Inflammatory macrophage treated with lipopolysaccharide for 1 hour (primary cell): Measurements from ENCODE around the gene PROSER2.

ENCODE experiments used
- DNase-seq, 2 donors: peaks; one replicate each; pipeline ENCODE4 v3.0.0-alpha.2; 2020 to 2022

Gene PROSER2

GRCh38 chr10:11805792-11806191, 17.4 kb upstream of the PROSER2 start:
- DNase-seq = no peak

- DNase-seq = no peak
Measured at GRCh38 chr10:11806706-11807105, 16.4 kb upstream of the PROSER2 start.

- no peak for DNase-seq
Measured at GRCh38 chr10:11808808-11809207, 14.3 kb upstream of the PROSER2 start.

GRCh38 chr10:11810313-11810766, 12.8 kb upstream of the PROSER2 start:
- no peak for DNase-seq

GRCh38 chr10:11810973-11811372, 12.2 kb upstream of the PROSER2 start:
- DNase-seq = no peak

GRCh38 chr10:11813177-11813576, 10.0 kb upstream of the PROSER2 start:
- no peak for DNase-seq

GRCh38 chr10:11813855-11814567, 9.1 kb upstream of the PROSER2 start:
- DNase-seq = peak; percentile 60 to 61

- DNase-seq = no peak
Measured at GRCh38 chr10:11819027-11819426, 4.1 kb upstream of the PROSER2 start.

GRCh38 chr10:11822026-11822756, 965 bp upstream of the PROSER2 start:
- no peak for DNase-seq

- DNase-seq = no peak
Measured at GRCh38 chr10:11822809-11823121, 391 bp upstream of the PROSER2 start.

- no peak for DNase-seq
Measured at GRCh38 chr10:11823989-11824346, 812 bp downstream of the PROSER2 start.

GRCh38 chr10:11824376-11824775, 1.2 kb downstream of the PROSER2 start:
- no peak for DNase-seq

- DNase-seq = no peak
Measured at GRCh38 chr10:11824825-11825224, 1.7 kb downstream of the PROSER2 start.

GRCh38 chr10:11825796-11826414, 2.7 kb downstream of the PROSER2 start:
- DNase-seq = no peak

- no peak for DNase-seq
Measured at GRCh38 chr10:11827006-11827405, 3.9 kb downstream of the PROSER2 start.

GRCh38 chr10:11827414-11827813, 4.3 kb downstream of the PROSER2 start:
- no peak for DNase-seq

GRCh38 chr10:11828682-11829284, 5.6 kb downstream of the PROSER2 start:
- no peak for DNase-seq

GRCh38 chr10:11830836-11831519, 7.8 kb downstream of the PROSER2 start:
- no peak for DNase-seq

GRCh38 chr10:11831520-11831951, 8.4 kb downstream of the PROSER2 start:
- no peak for DNase-seq

GRCh38 chr10:11832042-11832441, 8.9 kb downstream of the PROSER2 start:
- peak in 1 of 2 donors; percentile 25 for DNase-seq

GRCh38 chr10:11835061-11835460, 11.9 kb downstream of the PROSER2 start:
- no peak for DNase-seq

GRCh38 chr10:11835704-11836103, 12.5 kb downstream of the PROSER2 start:
- DNase-seq = no peak
